ENCODE data around the gene SNRPA1. TPM values are rescaled to one million over a fixed set of nuclear protein-coding genes. Genes with fewer than 3 reads are reported as not detected.

The SNRPA1 gene
- total RNA-seq, 4 donors from 2014 or later, result 28.4 to 50.6 (median 40.0) TPM

- TF ChIP-seq CTCF (IDR thresholded peaks at IDR 0.05) (peak; percentile 80 to 92 (median 82)), POLR2A (IDR thresholded peaks at IDR 0.05) (no peak), EP300 (IDR thresholded peaks at IDR 0.05) (peak in 1 of 2 donors; percentile 26)
- Histone ChIP-seq H3K36me3 (no peaks in the 10 kb centered on the region), H3K27me3 (no peaks in the 10 kb centered on the region), H3K27ac (no peak overlapping the region), H3K9me3 (no peaks in the 10 kb centered on the region), H3K4me1 (peaks cover 0 to 4% (median 0%) of the 10 kb centered on the region in 4 donors), H3K4me3 (no peak overlapping the region)
- DNase-seq (ENCODE audit: low spot score in 2 of 2), result peak in 1 of 2 donors; percentile 71
- 17 to 22% methylated on average over 10 to 11 of the region's 11 CpGs for WGBS, 2 donors
Measured at GRCh38 chr15:101258238-101259144, 36.6 kb downstream of the SNRPA1 start.

GRCh38 chr15:101256757-101257156 lies 38.3 kb downstream of the SNRPA1 start:
- Histone ChIP-seq H3K27ac (no peak overlapping the region), H3K4me3 (no peak overlapping the region), H3K27me3 (no peaks in the 10 kb centered on the region), H3K36me3 (no peaks in the 10 kb centered on the region), H3K4me1 (peaks cover 0 to 14% (median 0%) of the 10 kb centered on the region in 4 donors), H3K9me3 (no peaks in the 10 kb centered on the region)
- no peak for DNase-seq (ENCODE audit: low spot score in 2 of 2)
- TF ChIP-seq CTCF (IDR thresholded peaks at IDR 0.05) (peak in 1 of 5 experiments; percentile 22), EP300 (IDR thresholded peaks at IDR 0.05) (no peak), POLR2A (IDR thresholded peaks at IDR 0.05) (no peak)
- WGBS, 2 donors, result 72 to 73% methylated on average over 6 of the region's 6 CpGs

GRCh38 chr15:101255615-101256241 lies 39.3 kb downstream of the SNRPA1 start:
- no peak overlapping the region for H3K4me3 ChIP-seq
- TF ChIP-seq POLR2A (IDR thresholded peaks at IDR 0.05), result no peak
- TF ChIP-seq EP300 (IDR thresholded peaks at IDR 0.05), result peak in 1 of 2 donors; percentile 25
- no peaks in the 10 kb centered on the region for H3K27me3 ChIP-seq
- no peak for DNase-seq (ENCODE audit: low spot score in 2 of 2)
- WGBS, 2 donors, result 40 to 44% methylated on average over 8 of the region's 8 CpGs
- no peaks in the 10 kb centered on the region for H3K9me3 ChIP-seq
- H3K4me1 ChIP-seq, result peaks cover 0 to 15% (median 0%) of the 10 kb centered on the region in 4 donors
- H3K36me3 ChIP-seq, result no peaks in the 10 kb centered on the region
- peak overlapping the region in 1 of 4 donors; percentile 30 for H3K27ac ChIP-seq

GRCh38 chr15:101255051-101255395 lies 40.0 kb downstream of the SNRPA1 start:
- H3K27me3 ChIP-seq, result no peaks in the 10 kb centered on the region
- DNase-seq (ENCODE audit: low spot score in 2 of 2), result no peak
- WGBS, 2 donors, result 53% methylated on average over 5 of the region's 5 CpGs
- no peaks in the 10 kb centered on the region for H3K36me3 ChIP-seq
- no peak overlapping the region for H3K4me3 ChIP-seq
- H3K4me1 ChIP-seq, result peaks cover 0 to 22% (median 5%) of the 10 kb centered on the region in 4 donors
- H3K27ac ChIP-seq, result peak overlapping the region in 1 of 4 donors; percentile 30
- no peaks in the 10 kb centered on the region for H3K9me3 ChIP-seq
- TF ChIP-seq CTCF (IDR thresholded peaks at IDR 0.05) (no peak), POLR2A (IDR thresholded peaks at IDR 0.05) (no peak), EP300 (IDR thresholded peaks at IDR 0.05) (no peak)

- Histone ChIP-seq H3K27me3 (no peaks in the 10 kb centered on the region), H3K36me3 (no peaks in the 10 kb centered on the region), H3K4me1 (peaks cover 0 to 28% (median 9%) of the 10 kb centered on the region in 4 donors), H3K4me3 (no peak overlapping the region), H3K9me3 (no peaks in the 10 kb centered on the region), H3K27ac (peak overlapping the region in 1 of 4 donors; percentile 30)
- no peak for TF ChIP-seq EP300 (IDR thresholded peaks at IDR 0.05)
- no peak for TF ChIP-seq POLR2A (IDR thresholded peaks at IDR 0.05)
- no peak for TF ChIP-seq CTCF (IDR thresholded peaks at IDR 0.05)
- WGBS, 2 donors, result 82 to 89% methylated on average over 11 of the region's 11 CpGs
- DNase-seq (ENCODE audit: low spot score in 2 of 2), result no peak
Measured at GRCh38 chr15:101254157-101255050, 40.6 kb downstream of the SNRPA1 start.
